Raji (cell line): ENCODE data around the gene ZNF783.

ENCODE experiments used
- POLR2A ChIP-seq: IDR thresholded peaks from 2 replicates; pipeline ENCODE4 v1.6.1; 2011; ENCODE audit warnings: low read depth, low read length, control low read depth; ENCODE audit not compliant: insufficient read depth

Gene ZNF783

GRCh38 chr7:149330914-149331567 lies 69.0 kb downstream of the ZNF783 start:
- no peak for TF ChIP-seq POLR2A

GRCh38 chr7:149333321-149333717 lies 71.3 kb downstream of the ZNF783 start:
- TF ChIP-seq POLR2A, result no peak

GRCh38 chr7:149334219-149334618 lies 72.2 kb downstream of the ZNF783 start:
- TF ChIP-seq POLR2A, result no peak
